Measurements from ENCODE around the gene GPC5. TPM values are rescaled to one million over a fixed set of nuclear protein-coding genes. Genes with fewer than 3 reads are reported as not detected.

The GPC5 gene
- total RNA-seq, 4 donors from 2014 or later = 0.74 to 1.1 TPM; not detected in 2

- no peak for TF ChIP-seq CTCF (IDR thresholded peaks at IDR 0.05)
- DNase-seq (ENCODE audit: low spot score) (no peak), ATAC-seq (ENCODE audit: low FRiP score) (no peak)
Observed at GRCh38 chr13:91698308-91698707, 299.9 kb downstream of the GPC5 start.

- ATAC-seq (ENCODE audit: low FRiP score) = no peak
- TF ChIP-seq CTCF (IDR thresholded peaks at IDR 0.05) = no peak
- DNase-seq (ENCODE audit: low spot score) = no peak
Observed at GRCh38 chr13:91698767-91699166, 300.3 kb downstream of the GPC5 start.

- no peak for TF ChIP-seq CTCF (IDR thresholded peaks at IDR 0.05)
Observed at GRCh38 chr13:91699863-91700262, 301.4 kb downstream of the GPC5 start.

GRCh38 chr13:91701975-91702374 lies 303.6 kb downstream of the GPC5 start:
- ATAC-seq (ENCODE audit: low FRiP score) = no peak

More at GRCh38 chr13:91699863-91700262, 301.4 kb downstream of the GPC5 start:
- no peak for ATAC-seq (ENCODE audit: low FRiP score)
- no peak for DNase-seq (ENCODE audit: low spot score)

GRCh38 chr13:91702411-91702810 lies 304.0 kb downstream of the GPC5 start:
- DNase-seq (ENCODE audit: low spot score) = no peak
- ATAC-seq (ENCODE audit: low FRiP score) = no peak
- TF ChIP-seq CTCF (IDR thresholded peaks at IDR 0.05) = no peak

More at GRCh38 chr13:91701975-91702374, 303.6 kb downstream of the GPC5 start:
- no peak for DNase-seq (ENCODE audit: low spot score)
- TF ChIP-seq CTCF (IDR thresholded peaks at IDR 0.05) = no peak

GRCh38 chr13:91704398-91704797 lies 306.0 kb downstream of the GPC5 start:
- no peak for TF ChIP-seq CTCF (IDR thresholded peaks at IDR 0.05)
- no peak for ATAC-seq (ENCODE audit: low FRiP score)
- DNase-seq (ENCODE audit: low spot score) = no peak

- DNase-seq (ENCODE audit: low spot score) (no peak), ATAC-seq (ENCODE audit: low FRiP score) (no peak)
- TF ChIP-seq CTCF (IDR thresholded peaks at IDR 0.05) = no peak
Observed at GRCh38 chr13:91708558-91708957, 310.1 kb downstream of the GPC5 start.
